Stimulated activated effector memory CD8-positive, alpha-beta T cell treated with anti-CD3 and anti-CD28 coated beads, Interleukin-12 subunit alpha, Interleukin-12 subunit beta, amount 100 ng/mL, for 72 hours (primary cell): ENCODE measurements around the gene TRMT5.

ENCODE experiments used
- ATAC-seq: fragments of 150-1000 bp; cut with Tn5 transposase; 2 replicates; pipeline ENCODE4 v1.10.0; 2021
- DNase-seq, 2 donors: peaks; one replicate each; pipeline ENCODE4 v3.0.0; 2021 to 2022; ENCODE audit warnings: low spot score in 2 of 2
- H3K27ac Mint-ChIP-seq: one replicate; pipeline ENCODE4 v1.8.0; 2022; ENCODE audit warnings: mild to moderate bottlenecking, mixed read lengths
- H3K36me3 Mint-ChIP-seq: one replicate; pipeline ENCODE4 v1.8.0; 2022; ENCODE audit warnings: mild to moderate bottlenecking, mixed read lengths
- H3K4me1 Mint-ChIP-seq: one replicate; pipeline ENCODE4 v1.8.0; 2022; ENCODE audit warnings: mixed read lengths
- H3K4me3 Mint-ChIP-seq: one replicate; pipeline ENCODE4 v1.8.0; 2022; ENCODE audit warnings: mild to moderate bottlenecking, mixed read lengths
- H3K9me3 Mint-ChIP-seq: one replicate; pipeline ENCODE4 v1.8.0; 2022; ENCODE audit warnings: mixed read lengths

TRMT5 gene

GRCh38 chr14:60935319-60935718 lies 45.6 kb downstream of the TRMT5 start:
- Mint-ChIP-seq H3K36me3 (no peaks in the 10 kb centered on the region), H3K9me3 (no peaks in the 10 kb centered on the region), H3K4me1 (peaks cover 9% of the 10 kb centered on the region), H3K27ac (no peak overlapping the region), H3K4me3 (no peak overlapping the region)
- no peak for ATAC-seq
- no peak for DNase-seq

GRCh38 chr14:60933920-60934655 lies 46.8 kb downstream of the TRMT5 start:
- Mint-ChIP-seq H3K27ac (no peak overlapping the region), H3K9me3 (no peaks in the 10 kb centered on the region), H3K4me3 (no peak overlapping the region), H3K36me3 (no peaks in the 10 kb centered on the region), H3K4me1 (peaks cover 3% of the 10 kb centered on the region)
- ATAC-seq (no peak), DNase-seq (no peak)

GRCh38 chr14:60931218-60931617 lies 49.7 kb downstream of the TRMT5 start:
- H3K36me3 Mint-ChIP-seq = no peaks in the 10 kb centered on the region
- no peaks in the 10 kb centered on the region for H3K4me1 Mint-ChIP-seq
- no peak overlapping the region for H3K27ac Mint-ChIP-seq
- ATAC-seq (no peak), DNase-seq (no peak)
- no peaks in the 10 kb centered on the region for H3K9me3 Mint-ChIP-seq
- H3K4me3 Mint-ChIP-seq = no peak overlapping the region

- Mint-ChIP-seq H3K9me3 (no peaks in the 10 kb centered on the region), H3K4me1 (peaks cover 6% of the 10 kb centered on the region), H3K36me3 (no peaks in the 10 kb centered on the region), H3K4me3 (no peak overlapping the region), H3K27ac (no peak overlapping the region)
- DNase-seq = no peak
- ATAC-seq = no peak
Observed at GRCh38 chr14:60926002-60926401, 54.9 kb downstream of the TRMT5 start.

- ATAC-seq (no peak), DNase-seq (no peak)
- Mint-ChIP-seq H3K4me1 (peaks cover 6% of the 10 kb centered on the region), H3K4me3 (no peak overlapping the region), H3K36me3 (no peaks in the 10 kb centered on the region), H3K27ac (no peak overlapping the region), H3K9me3 (no peaks in the 10 kb centered on the region)
Observed at GRCh38 chr14:60925286-60925685, 55.6 kb downstream of the TRMT5 start.

- Mint-ChIP-seq H3K4me1 (peaks cover 6% of the 10 kb centered on the region), H3K36me3 (no peaks in the 10 kb centered on the region), H3K4me3 (no peak overlapping the region), H3K27ac (no peak overlapping the region), H3K9me3 (no peaks in the 10 kb centered on the region)
- DNase-seq (no peak), ATAC-seq (no peak)
Observed at GRCh38 chr14:60922050-60922449, 58.8 kb downstream of the TRMT5 start.
